ENCODE results near the gene TOMM40. TPM values are rescaled to one million over a fixed set of nuclear protein-coding genes. Genes with fewer than 3 reads are reported as not detected.
A peak's percentile ranks its signal among the peaks of the same experiment; 100 is the strongest.

Gene TOMM40
- total and polyA plus RNA-seq, 2 of the 13 experiments (the other 11 are each of a cell fraction or from before 2014, with no cell fraction given) = 72.0 to 110 TPM

GRCh38 chr19:44903602-44904425 is 12.8 kb downstream of the TOMM40 start (continued):
- TF ChIP-seq TARDBP (CRISPR knock-in tag; IDR thresholded peaks at IDR 0.05) (peak; percentile 92), NFATC3 (CRISPR knock-in tag; IDR thresholded peaks at IDR 0.05) (0 out of 2 replicates have a peak, but pooled peaks have one; percentile 49), ERF (CRISPR knock-in tag; IDR thresholded peaks at IDR 0.05) (peak; percentile 71; the same call in 1 of the 2 replicates), ZNF704 (CRISPR knock-in tag; IDR thresholded peaks at IDR 0.05; ENCODE audit: borderline replicate concordance) (0 out of 2 replicates have a peak, but pooled peaks have one; percentile 64), HNRNPUL1 (IDR thresholded peaks at IDR 0.05; ENCODE audit: low read depth, low read length) (no peak), FOXK1 (CRISPR knock-in tag; IDR thresholded peaks at IDR 0.05; ENCODE audit: borderline replicate concordance, low read depth) (0 out of 2 replicates have a peak, but pooled peaks have one; percentile 15), ARNT (IDR thresholded peaks at IDR 0.05) (no peak), NR3C1 (CRISPR knock-in tag; IDR thresholded peaks at IDR 0.05) (no peak), ELF4 (CRISPR knock-in tag; IDR thresholded peaks at IDR 0.05; ENCODE audit: borderline replicate concordance) (no peak), PAF1 (CRISPR knock-in tag; IDR thresholded peaks at IDR 0.05) (peak; percentile 89), NFKB2 (CRISPR knock-in tag; IDR thresholded peaks at IDR 0.05; ENCODE audit: borderline replicate concordance) (peak; percentile 33; the same call in 1 of the 2 replicates), CCAR2 (optimal IDR thresholded peaks at IDR 0.05; ENCODE audit: low read depth, low read length) (no peak), KMT2B (CRISPR knock-in tag; IDR thresholded peaks at IDR 0.05) (peak; percentile 41), SIX1 (CRISPR knock-in tag; IDR thresholded peaks at IDR 0.05; ENCODE audit: borderline replicate concordance) (peak; percentile 9), ZNF367 (CRISPR knock-in tag; IDR thresholded peaks at IDR 0.05; ENCODE audit: borderline replicate concordance) (no peak), HOXA5 (CRISPR knock-in tag; IDR thresholded peaks at IDR 0.05) (peak; percentile 63; the same call in 1 of the 2 replicates), MAFF (IDR thresholded peaks at IDR 0.05; ENCODE audit: low read depth, low read length) (peak; percentile 65), TBP (CRISPR knock-in tag; IDR thresholded peaks at IDR 0.05) (no peak), ZNF333 (CRISPR knock-in tag; IDR thresholded peaks at IDR 0.05; ENCODE audit: borderline replicate concordance) (no peak), U2AF1 (optimal IDR thresholded peaks at IDR 0.05; ENCODE audit: low read depth, low read length) (no peak), KLF9 (CRISPR knock-in tag; IDR thresholded peaks at IDR 0.05; ENCODE audit: low read depth) (no peak), ZNF790 (CRISPR knock-in tag; IDR thresholded peaks at IDR 0.05; ENCODE audit: borderline replicate concordance) (no peak), MED13 (CRISPR knock-in tag; IDR thresholded peaks at IDR 0.05) (peak; percentile 55; the same call in 1 of the 2 replicates), ARHGAP35 (CRISPR knock-in tag; IDR thresholded peaks at IDR 0.05; ENCODE audit: borderline replicate concordance) (no peak), NCOA1 (CRISPR knock-in tag; IDR thresholded peaks at IDR 0.05) (peak; percentile 53)
- TF ChIP-seq, protein P1, sequence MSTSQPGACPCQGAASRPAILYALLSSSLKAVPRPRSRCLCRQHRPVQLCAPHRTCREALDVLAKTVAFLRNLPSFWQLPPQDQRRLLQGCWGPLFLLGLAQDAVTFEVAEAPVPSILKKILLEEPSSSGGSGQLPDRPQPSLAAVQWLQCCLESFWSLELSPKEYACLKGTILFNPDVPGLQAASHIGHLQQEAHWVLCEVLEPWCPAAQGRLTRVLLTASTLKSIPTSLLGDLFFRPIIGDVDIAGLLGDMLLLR (CRISPR knock-in tag; IDR thresholded peaks at IDR 0.05) = no peak

All from HepG2 (cell line).